NCI-H1105 treated with DMSO at 0.1 percent for 48 hours (cell line): Measurements from ENCODE around the gene MTURN.

Experiments used
- DNase-seq: peaks from one replicate; lab custom pipeline; 2025; lab: John Stamatoyannopoulos, UW

MTURN gene

GRCh38 chr7:30209951-30210350 lies 75.2 kb downstream of the MTURN start:
- no peak for DNase-seq
